CMK (cell line): ENCODE measurements around the gene PLXNA3.

Experiments used
- DNase-seq: peaks from one replicate; pipeline ENCODE4 v3.0.0-alpha.2; 2010; ENCODE audit warnings: low read depth

The PLXNA3 gene

DNA sequence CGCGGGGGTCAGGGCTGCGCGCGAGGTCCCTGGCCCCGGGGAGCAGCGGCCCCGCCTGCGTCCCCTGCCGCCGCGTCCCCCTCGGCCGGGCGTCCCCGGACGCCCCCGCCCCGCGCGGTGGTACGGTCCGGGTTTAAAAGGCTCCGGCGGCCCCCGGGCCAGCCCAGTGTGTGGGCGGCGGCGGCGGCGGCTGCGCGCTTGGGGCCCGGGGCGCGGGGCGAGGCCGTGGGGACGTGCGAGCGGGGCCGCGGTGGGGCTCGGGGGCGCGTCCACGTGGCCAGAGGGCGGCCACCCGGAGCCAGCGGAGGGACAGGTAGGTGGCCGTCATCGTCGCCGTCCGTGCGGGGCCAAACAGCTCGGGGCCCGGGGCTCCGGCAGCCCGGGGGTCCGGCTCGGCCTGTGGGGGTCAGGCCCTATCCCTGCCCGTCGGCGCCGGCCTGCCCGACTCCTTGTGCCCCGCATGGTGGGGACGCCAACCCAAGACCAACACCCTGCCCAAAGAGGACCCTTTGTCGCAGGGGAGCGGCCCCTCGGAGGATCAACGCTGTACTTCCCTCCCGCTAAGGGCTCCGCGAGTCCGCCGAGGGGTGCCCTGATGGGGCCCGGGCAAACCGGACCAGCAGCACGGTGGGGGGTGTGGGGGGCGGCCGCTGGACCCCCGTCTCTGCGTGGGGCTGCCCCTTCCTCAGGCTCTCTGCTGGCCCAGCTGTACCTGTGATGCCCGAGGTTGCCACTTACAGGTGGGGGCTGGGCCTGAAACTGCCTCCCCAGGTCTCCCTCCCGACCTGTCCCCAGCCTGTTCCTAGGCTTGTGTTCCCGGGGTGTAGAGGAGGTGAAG lies at the start of gene PLXNA3:
Gene PLXNA3 (plus strand): TSS at position 166 of the 838 bp plus-strand sequence. CDS start 1,903 bp downstream, outside the sequence.
- DNase-seq, result no peak

DNA sequence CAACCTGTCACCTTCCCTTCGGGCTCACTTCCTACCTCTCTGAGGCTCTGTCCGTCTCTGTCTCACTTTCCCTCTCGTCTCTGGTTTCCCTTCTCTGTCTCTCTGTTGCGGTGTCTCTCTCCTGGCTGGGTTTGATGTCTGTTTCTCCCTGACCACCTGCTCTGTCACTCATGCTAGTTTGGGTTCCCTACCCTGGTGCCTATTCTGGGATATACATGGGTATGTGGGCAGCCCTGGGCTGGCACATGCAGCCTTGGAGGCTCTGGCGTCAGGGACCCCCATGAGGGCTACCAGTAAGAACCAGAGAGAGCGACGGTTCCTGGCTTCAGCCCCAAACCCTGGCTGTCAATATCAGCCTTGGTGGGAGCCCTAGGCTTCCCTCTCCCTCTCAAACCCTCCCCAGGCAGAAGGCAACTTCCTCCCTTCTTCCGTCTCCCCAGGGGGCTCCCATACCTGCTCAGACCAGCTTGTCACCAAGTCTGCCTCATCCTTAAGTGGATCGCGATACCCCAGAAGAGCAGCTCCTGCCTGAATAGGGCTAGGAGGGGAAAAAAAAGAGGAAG lies 49.3 kb upstream of the PLXNA3 start:
- DNase-seq, result no peak

DNA sequence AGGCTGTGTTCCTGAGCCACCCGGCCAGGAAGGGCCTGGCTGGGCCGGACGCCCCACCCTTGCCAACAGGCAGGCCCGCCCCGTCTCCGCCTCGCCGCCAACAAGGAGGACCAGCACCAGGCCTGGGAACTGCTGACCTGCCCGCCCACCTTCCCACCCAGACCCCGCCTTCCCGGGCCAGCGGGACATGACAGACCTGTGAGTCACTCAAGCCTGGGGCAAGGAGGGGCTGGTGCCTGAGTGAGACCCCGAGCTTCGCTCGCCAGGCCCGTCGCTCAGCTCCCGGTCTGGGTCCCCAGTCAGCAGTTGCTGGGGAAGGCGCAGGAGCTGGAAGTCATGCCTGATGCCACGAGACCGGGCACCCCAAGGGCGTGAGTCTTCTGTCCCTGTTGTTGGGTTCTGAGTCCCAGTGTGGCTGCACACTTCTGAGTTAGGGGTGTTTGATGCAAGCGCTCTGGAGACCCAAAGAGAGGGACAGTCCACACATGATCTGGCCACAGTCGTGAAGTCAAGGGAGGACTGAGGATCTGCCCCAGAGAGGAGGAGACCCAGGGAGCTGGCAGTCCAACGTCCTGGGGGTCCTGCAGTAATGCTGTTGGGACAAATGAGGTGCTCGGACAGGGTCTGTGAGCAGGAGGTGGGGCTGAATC lies 48.7 kb upstream of the PLXNA3 start, which contains the start of gene DNASE1L1:
Gene DNASE1L1 (minus strand): TSS at position 33 of the 650 bp plus-strand sequence. CDS start 3,686 bp downstream, outside the sequence.
- no peak for DNase-seq

DNA sequence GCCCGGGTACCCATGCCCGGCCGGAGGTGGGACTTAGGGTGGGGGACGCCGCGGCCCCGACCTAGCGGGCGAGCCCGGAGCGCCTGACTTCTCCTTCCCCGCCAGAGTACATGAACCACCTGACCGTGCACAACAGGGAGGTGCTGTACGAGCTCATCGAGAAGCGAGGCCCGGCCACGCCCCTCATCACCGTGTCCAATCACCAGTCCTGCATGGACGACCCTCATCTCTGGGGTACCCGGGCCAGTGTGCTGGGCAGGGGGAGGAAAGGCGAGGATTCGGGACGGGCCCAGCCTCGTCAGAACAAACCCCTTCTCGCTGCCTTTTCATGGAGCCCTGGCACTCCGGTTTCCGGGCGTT lies 46.1 kb upstream of the PLXNA3 start:
- no peak for DNase-seq

DNA sequence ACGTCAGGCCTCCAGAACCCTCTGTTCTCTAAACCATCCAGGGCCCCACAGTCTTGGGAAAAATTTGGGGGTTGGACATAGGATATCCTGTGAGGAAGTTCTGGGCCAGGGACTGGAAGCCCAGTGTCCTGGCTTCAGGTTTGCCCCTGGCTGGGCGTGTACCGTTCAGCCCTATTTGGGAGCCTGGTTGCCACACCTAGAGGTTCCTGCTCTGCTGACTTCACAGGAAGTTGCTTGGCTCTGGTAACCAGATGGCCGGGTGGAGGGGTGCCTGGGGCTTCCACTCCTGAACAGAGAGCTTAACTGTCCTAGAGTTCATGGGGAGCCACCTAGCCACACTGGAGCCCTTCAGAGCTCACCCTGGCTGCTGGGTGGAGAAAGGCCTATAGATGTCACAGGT lies 45.6 kb upstream of the PLXNA3 start:
- no peak for DNase-seq

DNA sequence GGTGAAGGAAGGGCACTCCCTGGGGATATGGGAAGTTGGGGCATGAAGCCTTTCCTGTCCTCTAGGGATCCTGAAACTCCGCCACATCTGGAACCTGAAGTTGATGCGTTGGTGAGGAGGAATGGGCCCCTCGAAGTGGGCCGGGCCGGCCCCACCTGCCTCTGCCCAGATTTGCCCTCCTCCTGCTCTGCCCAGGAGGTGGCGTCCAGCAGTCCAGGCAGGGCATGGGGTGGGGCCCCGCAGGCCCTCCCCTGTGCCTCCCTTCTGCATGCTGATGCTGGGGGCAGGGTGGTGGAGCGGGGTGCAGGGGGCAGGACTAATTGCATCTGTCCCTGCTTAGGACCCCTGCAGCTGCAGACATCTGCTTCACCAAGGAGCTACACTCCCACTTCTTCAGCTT lies 44.9 kb upstream of the PLXNA3 start:
- DNase-seq, result no peak

DNA sequence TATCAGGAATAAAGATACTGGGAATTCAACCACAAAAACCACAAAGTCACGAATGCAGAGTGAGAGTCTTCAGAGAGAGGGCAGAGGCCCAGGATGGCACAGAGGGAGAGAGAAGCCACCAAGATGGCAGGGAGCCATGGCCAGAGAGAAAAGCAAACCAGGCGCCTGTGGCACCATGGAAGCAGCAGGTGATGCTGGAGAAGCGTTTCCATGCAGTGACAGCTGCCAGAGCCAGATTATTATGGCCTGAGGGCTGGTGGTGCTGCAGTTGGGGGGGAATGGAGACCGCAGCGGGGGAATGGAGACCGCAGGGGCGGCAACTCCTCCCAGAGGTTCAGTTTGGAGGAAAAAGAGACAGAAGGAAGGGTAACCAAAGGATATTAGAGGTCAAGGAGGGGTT lies 40.9 kb upstream of the PLXNA3 start:
- DNase-seq, result no peak

DNA sequence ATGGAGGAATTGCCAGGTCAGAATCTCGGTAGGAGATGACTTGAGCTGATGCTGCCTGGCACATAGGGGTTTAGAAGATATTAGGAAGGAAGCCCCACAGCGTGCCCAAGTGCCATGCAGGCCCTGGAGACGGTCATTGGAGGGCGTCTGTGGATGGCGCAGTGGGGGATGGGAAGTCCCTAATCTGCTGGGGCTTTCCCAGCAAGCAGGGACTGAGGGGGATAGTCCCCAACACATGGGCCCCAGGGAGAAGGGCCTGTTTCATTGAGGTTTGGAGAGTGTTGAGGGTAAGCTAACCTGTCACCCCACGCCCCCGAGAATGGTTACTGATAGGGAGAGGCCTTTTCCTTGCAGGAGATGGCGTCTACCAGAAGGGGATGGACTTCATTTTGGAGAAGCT lies 38.9 kb upstream of the PLXNA3 start:
- no peak for DNase-seq

DNA sequence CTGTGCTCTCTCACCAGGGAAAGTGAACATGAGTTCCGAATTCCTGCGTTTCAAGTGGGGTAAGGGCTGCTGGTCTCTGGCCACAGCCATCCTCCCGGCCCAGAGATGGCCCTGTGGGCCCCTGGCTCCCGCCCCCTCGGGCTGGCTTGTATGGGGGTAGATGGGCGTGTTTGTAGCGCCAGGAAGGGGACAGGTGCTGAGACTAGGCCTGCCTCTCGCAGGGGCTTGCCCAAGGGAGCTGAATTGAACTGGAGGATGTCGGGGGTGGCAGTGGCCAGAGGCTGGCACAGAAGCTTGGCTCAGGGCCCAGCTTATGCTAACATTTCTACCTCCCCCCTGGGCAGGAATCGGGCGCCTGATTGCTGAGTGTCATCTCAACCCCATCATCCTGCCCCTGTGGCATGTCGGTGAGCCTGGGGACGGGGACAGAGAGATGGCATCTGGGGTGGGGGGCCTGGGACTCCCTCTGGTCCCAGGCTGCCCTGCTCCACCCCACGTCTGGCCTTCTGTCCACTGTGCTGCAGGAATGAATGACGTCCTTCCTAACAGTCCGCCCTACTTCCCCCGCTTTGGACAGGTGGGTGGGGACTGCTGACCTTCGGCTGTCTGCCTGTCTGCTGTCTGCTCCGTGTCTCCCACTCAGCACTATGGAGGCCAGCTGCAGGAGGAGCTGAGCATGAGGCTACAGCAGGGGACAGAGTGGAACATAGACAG lies 38.2 kb upstream of the PLXNA3 start:
- DNase-seq, result no peak

DNA sequence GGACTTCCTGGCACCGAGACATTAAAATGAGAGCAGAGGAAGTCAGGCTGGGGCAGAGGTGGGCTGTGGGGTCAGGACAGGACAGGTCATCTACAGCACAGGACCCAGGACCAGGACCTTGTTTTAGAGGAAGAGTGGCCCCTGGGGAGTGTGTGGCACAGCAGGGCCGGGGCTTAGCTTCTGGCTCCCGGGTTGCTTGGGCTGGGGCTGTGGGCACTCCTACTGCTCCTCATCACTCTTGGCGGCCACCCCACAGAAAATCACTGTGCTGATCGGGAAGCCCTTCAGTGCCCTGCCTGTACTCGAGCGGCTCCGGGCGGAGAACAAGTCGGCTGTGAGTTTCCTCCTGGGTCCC lies 37.7 kb upstream of the PLXNA3 start:
- DNase-seq, result no peak

DNA sequence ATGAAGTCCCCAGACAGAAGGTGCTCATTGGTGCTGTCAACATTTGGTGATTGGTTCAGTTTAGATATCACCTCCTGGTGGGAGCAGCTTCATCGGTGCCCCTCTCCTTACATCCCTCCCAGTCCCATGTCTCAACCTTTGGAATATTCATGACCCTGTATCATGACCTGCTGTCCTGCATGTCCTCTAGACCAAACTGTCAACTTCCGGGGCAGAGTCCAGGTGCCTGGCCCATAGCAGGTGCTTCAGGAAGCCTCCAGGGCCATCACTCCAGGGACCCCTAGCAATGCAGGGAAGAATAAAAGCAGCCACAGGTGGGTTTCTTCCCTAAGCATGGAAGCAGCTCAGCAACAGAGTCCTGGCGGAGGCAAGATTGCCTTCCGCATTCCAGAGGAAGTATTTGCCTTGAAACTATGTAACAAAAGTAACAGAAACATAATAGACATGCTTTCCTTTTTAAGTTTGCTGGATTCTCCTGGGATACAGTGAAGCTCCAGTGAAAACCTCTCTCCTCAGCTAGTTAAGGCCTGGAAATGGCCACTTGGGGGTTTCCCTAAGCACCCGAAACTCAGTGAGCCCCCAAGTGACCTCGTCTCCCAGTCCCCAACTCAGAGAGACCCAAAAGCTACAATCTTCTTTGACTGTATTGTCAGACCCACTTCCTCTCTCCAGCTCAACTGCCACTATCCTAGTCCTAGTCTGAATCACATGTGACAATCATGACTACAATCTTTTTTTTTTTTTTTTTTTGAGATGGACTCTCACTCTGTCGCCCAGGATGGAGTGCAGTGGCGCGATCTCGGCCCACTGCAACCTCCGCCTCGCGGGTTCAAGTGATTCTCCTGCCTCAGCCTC lies 30.9 kb upstream of the PLXNA3 start:
- no peak for DNase-seq

DNA sequence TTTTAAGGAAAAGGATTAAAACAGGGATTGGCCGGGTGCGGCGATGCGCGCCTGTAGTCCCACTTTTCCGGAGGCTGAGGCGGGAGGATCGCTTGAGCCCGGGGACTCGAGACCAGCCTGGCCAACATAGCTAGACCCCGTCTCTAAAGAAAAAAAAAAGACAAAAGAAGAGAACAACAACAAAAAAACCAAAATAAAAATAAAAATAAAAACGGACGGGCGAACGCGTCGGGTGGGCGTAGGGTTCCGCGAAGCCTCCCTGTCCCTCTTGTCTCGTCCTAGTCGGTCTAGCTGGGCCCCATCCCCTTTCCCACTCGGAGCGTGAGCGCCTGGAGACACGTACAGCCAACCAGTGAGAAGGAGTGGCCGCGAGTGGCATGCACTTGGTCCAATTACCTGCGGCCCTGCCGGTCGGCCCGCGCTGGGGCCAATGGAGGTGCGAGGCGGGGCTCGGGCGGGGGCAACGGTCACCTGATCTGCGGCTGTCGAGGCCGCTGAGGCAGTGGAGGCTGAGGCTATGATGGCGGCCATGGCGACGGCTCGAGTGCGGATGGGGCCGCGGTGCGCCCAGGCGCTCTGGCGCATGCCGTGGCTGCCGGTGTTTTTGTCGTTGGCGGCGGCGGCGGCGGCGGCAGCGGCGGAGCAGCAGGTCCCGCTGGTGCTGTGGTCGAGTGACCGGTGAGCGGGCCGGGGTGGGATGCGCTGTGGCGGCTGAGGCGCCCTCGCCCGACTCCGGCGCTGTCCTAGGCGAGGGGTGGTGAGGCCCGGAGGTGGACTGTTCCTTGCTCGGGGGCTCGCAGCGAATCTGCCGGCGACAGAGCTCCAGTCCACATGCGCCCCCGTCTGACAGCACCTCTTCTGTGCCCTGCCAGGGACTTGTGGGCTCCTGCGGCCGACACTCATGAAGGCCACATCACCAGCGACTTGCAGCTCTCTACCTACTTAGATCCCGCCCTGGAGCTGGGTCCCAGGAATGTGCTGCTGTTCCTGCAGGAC lies 29.6 kb upstream of the PLXNA3 start, which contains the start of gene ATP6AP1:
Gene ATP6AP1 (plus strand): TSS at position 502 of the 996 bp plus-strand sequence. CDS start 16 bp downstream, at position 518.
- DNase-seq, result no peak

DNA sequence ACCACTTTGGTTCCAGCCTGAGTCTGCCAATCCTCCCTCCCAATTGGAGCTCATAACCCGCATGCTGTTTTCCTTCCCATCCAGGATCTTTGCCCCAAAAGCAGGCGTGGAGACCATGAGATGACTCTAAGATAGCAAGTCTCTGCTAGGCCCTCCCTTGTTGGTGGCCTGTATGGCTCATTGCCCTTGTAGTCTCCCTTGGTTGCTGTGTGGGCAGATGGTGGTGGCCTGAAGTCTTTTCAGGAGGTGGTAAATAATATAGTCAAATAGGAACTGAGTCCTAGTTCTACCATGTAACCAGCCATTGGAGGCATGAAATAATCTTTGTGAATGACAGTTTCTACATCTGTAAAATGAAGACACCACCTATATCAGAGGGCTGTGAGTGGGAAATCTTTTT lies 28.4 kb upstream of the PLXNA3 start:
- no peak for DNase-seq

DNA sequence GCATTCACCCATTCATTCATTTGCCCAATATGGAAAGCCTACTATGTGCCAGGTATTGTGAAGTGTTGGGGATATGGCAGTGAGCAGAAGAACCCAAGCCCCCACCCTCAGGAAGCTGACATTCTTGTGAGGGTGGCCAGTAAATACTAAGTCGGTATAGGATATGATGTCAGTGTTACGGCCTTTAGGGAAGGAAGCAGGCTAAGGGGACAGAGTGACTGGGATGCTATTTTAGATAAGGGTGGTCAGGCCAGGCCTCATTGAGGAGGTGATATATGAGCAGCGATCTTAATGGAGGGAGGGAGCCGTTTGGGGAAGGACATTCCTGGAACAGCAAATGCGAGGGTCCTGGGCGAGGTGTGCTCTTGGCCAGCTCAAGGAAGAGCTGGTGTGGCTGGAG lies 27.6 kb upstream of the PLXNA3 start:
- DNase-seq, result no peak

DNA sequence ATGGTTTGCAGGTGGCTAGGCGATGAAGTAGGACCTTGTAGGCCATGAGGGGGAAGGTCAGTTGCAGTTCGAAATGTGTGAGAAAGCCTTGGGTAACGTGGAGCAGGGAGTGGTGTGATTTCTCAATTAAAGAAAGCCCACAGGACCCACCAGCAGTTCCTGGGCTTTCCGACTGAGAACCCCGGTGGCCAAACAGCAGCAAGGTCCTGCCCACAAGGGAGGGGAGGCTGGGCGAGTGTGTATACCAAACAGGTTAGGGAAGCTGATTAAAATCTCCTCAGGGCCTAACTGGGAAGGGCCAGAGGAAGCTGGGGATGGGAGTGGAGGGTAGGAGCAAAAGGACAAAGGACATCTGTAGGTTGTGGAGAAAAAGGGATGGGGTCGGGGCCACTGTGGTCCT lies 27.2 kb upstream of the PLXNA3 start:
- DNase-seq, result no peak

DNA sequence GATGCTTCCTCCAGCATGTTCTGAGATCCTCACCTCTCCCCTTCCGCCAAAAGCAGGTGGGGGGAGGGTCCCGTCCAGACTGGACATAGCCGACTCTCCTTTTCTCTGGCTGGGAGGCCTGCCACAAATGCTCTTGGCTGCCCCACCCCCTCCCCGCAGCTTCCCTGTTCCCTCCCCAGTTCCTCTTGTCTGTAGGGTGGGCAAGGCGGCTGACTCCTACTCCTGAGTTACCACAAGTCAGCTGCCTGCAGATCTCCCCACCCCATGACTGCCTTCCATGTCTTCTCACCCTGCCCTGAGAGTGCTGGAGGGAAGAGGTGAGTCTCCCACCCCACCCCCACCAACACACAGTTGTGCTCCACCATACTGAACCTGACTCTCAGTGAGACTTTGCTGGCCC lies 26.7 kb upstream of the PLXNA3 start:
- DNase-seq, result no peak

DNA sequence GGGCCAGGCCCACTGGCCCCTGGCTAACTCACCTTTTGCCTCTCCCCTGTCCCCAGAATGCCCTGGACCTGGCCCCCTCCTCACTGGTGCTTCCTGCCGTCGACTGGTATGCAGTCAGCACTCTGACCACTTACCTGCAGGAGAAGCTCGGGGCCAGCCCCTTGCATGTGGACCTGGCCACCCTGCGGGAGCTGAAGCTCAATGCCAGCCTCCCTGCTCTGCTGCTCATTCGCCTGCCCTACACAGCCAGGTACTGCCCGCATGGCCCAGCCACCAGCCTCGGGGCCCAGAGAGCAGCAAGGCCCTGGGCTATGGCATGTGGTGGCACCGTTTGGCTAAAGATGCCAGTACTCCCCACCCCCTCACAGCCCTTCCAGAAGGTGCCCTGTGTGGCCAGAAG lies 25.9 kb upstream of the PLXNA3 start:
- no peak for DNase-seq

DNA sequence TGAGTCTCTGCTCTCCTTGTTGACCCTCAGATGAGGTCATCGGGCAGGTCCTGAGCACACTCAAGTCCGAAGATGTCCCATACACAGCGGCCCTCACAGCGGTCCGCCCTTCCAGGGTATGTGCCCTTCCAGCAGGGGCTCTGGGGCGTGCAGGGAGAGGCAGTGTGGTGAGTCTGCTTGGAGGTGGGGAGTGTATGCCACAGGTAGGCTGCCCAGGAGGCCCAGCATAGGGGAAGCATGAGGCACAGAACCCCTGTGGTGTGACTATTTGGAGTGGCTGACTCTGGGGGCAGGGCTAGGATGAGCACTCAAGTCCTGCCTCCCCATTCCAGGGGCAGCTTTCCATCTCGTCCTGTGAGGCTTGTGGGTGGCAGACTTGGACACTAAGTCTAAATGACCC lies 24.5 kb upstream of the PLXNA3 start:
- DNase-seq, result no peak

DNA sequence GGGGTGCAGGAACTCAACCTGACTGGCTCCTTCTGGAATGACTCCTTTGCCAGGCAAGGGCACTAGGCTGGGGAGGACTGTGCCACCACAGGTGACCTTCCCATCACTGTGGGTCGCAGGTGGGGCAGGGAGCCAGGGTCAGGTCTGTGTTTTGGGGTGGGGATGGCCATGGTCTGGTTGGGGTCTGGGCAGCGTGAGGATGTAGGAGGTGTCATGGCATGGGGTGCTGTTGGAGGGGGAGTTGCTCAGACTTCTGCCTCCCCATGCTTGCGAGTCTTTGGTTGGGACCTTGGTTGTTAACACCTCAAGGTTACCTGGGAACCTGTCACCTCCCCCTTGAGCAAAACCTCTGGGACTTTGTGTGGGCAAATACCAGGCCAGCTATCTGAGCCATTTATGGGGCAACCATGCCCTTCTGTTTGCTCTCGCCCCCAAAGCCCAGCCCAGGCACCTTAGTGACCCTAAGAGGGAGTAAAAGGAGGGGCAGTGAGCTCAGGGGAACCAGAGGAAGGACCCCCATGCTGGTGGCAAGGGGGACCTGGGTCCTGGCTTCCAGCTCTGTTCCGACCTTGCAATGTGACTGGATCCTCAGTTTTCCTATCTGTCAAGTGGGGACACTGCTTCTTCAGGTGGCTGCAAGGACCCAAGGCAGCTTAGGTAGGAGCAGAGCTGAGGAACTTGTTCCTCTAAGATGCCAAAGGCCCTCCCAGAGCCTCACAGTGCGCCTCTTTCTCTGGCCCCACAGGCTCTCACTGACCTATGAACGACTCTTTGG lies 23.5 kb upstream of the PLXNA3 start:
- no peak for DNase-seq
